ENCODE data around the gene SP2.

Gene SP2

DNA sequence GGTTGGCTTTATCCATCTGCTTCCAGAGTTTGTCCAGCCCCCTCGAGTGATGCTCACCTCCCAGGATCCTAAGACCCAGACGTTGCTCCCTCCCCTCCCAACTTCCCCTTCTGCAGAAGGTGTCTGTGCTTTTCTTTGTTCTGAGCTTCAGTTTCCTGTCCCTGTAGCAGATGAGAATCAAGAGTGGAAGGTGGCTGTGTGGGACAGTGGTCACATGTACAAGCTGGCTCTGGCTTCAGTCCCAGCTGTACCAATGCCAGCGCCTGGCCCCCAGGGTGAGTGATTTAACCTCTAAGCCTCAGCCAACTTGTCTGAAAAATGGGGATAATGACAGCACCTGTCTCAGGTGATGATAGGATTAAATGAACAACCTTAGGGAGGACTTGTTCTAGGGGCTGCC lies 53.9 kb downstream of the SP2 start:
- TF ChIP-seq, protein P1, sequence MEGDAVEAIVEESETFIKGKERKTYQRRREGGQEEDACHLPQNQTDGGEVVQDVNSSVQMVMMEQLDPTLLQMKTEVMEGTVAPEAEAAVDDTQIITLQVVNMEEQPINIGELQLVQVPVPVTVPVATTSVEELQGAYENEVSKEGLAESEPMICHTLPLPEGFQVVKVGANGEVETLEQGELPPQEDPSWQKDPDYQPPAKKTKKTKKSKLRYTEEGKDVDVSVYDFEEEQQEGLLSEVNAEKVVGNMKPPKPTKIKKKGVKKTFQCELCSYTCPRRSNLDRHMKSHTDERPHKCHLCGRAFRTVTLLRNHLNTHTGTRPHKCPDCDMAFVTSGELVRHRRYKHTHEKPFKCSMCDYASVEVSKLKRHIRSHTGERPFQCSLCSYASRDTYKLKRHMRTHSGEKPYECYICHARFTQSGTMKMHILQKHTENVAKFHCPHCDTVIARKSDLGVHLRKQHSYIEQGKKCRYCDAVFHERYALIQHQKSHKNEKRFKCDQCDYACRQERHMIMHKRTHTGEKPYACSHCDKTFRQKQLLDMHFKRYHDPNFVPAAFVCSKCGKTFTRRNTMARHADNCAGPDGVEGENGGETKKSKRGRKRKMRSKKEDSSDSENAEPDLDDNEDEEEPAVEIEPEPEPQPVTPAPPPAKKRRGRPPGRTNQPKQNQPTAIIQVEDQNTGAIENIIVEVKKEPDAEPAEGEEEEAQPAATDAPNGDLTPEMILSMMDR (IDR thresholded peaks at IDR 0.05; ENCODE audit: low read depth, low read length), result no peak
- H3K4me3 ChIP-seq (replicated peaks in 1 of 2; ENCODE audit: low read depth in 2 of 2, low read length in 2 of 2), result no peak overlapping the region
- DNase-seq (ENCODE audit: low read depth in 2 of 2), result no peak

DNA sequence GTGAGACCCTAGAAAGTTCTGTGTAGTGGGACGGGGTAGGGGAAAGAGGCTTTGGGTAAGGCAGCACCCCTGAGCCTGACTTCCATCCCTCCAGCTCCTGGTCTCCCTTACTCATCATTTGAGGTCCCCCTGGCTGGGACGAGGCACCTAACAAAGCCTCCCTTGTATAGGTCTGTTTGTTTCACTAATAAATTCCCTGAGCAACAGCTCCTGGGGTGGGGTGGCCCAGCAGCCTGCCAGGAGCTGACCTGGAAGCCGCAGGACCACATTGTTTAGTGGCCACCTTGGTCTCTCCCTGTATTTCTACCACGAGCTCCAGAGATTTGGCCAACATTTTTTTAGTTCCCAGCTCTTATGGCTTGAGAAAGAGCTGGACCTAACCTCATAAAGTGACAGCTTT lies 54.4 kb downstream of the SP2 start:
- DNase-seq (ENCODE audit: low read depth in 2 of 2), result no peak
- TF ChIP-seq, protein P1 (IDR thresholded peaks at IDR 0.05; ENCODE audit: low read depth, low read length), result no peak
- no peak overlapping the region for H3K4me3 ChIP-seq (replicated peaks in 1 of 2; ENCODE audit: low read depth in 2 of 2, low read length in 2 of 2)

DNA sequence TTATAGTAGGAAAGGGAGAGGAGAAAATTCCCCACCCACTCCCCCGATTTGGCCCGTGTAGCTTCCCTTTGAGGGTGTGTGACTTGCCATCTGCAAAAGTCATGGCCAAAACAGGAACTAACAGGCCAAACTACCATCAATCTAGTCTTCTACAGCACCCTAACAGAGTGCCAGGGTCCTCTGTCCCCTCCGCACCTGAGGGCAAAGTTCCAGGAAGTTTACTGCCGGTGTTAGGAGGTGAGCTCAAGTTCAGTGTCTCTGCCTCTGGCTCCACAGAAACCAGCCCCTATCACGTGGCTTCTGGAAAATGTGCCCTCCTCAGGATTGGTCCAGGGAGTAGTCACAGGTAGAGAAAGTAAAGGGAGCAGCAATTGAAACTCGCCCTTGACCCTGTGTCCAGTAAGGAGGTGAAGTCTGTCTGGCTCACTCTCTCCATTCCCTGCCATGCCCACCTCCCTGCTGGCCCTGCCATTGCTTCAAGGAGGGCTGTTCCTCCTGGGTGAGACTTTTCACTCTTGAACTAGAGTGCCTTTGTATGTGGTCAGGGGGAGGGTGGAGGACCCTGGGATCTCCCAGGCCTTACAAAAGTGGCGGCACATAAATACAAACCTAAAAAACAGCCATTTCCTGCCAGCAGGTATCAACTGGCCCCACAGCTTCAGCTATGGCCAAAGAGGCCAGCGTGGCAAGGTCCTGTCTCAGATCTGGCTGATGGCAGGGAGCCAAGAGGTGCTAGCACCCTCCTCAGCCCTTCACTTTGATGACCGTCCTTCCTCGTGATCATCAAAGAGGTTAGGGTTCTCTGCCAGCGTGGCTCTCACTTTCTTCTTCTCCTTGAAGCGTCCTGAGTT lies 56.4 kb downstream of the SP2 start:
- DNase-seq (ENCODE audit: low read depth in 2 of 2), result no peak
- TF ChIP-seq, protein P1 (IDR thresholded peaks at IDR 0.05; ENCODE audit: low read depth, low read length), result no peak
- H3K4me3 ChIP-seq (replicated peaks in 1 of 2; ENCODE audit: low read depth in 2 of 2, low read length in 2 of 2), result no peak overlapping the region

DNA sequence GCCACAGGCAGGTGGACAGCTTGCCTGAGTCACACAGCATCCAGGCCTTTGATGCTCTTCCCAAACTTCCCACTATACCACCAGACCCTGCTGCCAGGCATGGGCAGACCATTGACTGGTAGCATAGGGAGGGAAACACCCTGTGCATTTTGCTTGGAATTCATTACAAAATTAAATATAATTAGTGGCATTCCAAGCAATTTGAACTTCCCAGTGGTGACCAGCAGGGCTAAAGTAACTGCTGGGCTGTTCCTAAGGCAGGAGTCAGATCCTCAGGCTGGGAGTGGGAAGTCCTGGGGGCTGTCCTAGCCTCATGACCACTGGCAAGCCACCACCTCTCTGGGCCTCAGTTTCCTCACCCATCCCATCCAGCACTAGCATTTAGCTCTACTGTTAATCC lies 57.9 kb downstream of the SP2 start:
- DNase-seq (ENCODE audit: low read depth in 2 of 2), result no peak
- TF ChIP-seq, protein P1 (IDR thresholded peaks at IDR 0.05; ENCODE audit: low read depth, low read length), result no peak
- H3K4me3 ChIP-seq (replicated peaks in 1 of 2; ENCODE audit: low read depth in 2 of 2, low read length in 2 of 2), result no peak overlapping the region

DNA sequence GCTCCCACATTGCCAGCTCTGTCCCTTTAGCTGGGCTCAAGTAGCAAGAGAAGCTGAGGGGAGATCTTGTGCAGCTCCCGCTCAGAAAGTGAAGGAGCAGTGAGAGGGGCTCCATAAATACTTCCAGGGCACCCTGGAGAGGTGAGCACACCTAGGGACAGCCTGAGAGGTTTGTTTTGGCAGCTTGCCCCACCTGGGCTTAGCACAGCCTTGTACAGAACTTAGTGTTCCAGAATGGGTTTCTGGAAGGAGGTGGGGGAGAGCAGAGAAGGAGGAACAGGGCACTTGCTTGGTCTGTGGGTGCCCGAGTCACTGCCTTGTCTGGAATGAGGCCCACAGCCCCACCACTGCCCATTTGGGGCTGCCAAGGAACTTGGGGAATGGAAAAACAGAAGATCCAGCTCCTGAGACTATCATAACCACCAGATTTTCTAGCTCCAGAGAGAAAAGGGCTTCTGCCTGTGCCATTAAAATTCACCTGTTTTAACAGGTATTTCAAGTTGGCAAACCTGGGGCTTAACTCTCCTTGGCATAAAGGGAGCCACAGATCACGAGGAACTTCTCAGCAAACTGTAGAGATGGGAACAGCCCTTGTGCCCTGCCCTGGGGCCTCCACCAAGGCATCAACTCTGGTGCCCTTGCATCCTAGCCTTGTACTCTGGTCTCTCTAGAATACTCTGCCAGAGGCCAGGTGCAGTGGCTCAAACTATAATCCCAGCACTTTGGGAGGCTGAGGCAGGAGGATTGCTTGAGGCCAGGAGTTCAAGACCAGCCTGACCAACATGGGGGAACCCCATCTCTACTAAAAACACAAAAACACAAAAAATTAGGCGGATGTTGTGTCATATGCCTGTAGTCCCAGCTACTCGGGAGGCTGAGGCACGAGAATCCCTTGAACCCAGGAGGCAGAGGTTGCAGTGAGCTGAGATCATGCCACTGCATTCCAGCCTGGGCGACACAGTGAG lies 59.7 kb downstream of the SP2 start:
- TF ChIP-seq, protein P1 (IDR thresholded peaks at IDR 0.05; ENCODE audit: low read depth, low read length), result no peak
- H3K4me3 ChIP-seq (replicated peaks in 1 of 2; ENCODE audit: low read depth in 2 of 2, low read length in 2 of 2), result no peak overlapping the region
- DNase-seq (ENCODE audit: low read depth in 2 of 2), result no peak

DNA sequence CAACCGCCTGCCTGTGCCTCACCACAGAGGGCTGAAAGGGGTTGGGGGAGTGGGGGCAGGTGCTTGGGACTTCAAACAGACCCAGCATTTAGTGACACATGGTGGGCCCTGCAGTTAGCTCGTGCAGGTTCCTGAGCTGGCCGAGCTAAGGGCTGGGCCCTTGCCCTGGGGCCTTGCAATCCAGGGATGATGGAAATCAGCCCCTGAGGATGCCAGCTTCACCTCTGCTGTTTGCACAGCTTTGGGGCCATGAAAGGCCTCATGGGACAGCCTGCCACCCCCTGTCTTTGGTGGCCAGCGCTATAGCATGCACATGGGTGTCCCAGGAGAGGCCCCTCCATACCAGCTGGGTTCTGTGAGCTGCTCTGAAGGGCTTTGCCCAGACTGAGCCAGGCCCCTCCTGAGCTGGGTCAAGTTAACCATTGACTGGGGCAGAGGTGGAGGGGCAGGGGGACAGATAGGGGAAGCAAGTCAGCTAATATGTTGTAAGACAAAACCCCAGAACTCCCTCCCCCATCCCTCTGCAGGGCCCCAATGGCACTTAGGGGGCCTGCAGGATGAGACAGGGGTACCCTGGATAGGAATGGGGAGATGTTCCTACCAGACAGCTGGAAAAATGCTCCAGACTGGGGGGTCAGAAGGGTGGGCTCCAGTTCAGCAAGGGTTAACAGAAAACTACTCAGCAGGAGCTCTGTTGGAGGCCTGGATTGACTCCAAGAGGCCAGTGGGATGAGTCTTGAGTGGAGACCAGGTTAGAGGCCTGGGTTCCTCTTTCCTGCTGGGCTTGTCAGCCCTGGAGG lies 61.0 kb downstream of the SP2 start:
- no peak overlapping the region for H3K4me3 ChIP-seq (replicated peaks in 1 of 2; ENCODE audit: low read depth in 2 of 2, low read length in 2 of 2)
- TF ChIP-seq, protein P1 (IDR thresholded peaks at IDR 0.05; ENCODE audit: low read depth, low read length), result no peak
- no peak for DNase-seq (ENCODE audit: low read depth in 2 of 2)
